ENCODE results near the gene PLPP6. TPM values are rescaled to one million over a fixed set of nuclear protein-coding genes. Genes with fewer than 3 reads are reported as not detected.

The PLPP6 gene
- polyA plus RNA-seq, 1 donor (not counting 4 experiments of a cell fraction or from before 2014, with no cell fraction given): 7.7 TPM

GRCh38 chr9:4640027-4640426, 22.1 kb upstream of the PLPP6 start:
- Histone ChIP-seq H3K4me2 (ENCODE audit: control insufficient read depth, extremely low read depth, insufficient read depth, low read depth, low read length) (no peak overlapping the region), H4K20me1 (ENCODE audit: control insufficient read depth, extremely low read depth, insufficient read depth, low read length) (no peaks in the 10 kb centered on the region), H3K9me1 (ENCODE audit: control insufficient read depth, extremely low read depth, insufficient read depth, low read length) (no peaks in the 10 kb centered on the region), H3K79me2 (ENCODE audit: control insufficient read depth, insufficient read depth, low read length) (no peaks in the 10 kb centered on the region), H3K4me1 (ENCODE audit: control insufficient read depth, extremely low read depth, insufficient read depth, low read length) (no peaks in the 10 kb centered on the region), H3K4me3 (ENCODE audit: control insufficient read depth in 2 of 3, extremely low read depth in 1 of 3, insufficient read depth in 2 of 3, low read depth in 1 of 3, low read length in 3 of 3) (no peak overlapping the region), H2AFZ (ENCODE audit: control insufficient read depth, low read length) (no peak overlapping the region), H3K9me3 (ENCODE audit: control insufficient read depth, low read depth, low read length) (no peaks in the 10 kb centered on the region), H3K27ac (ENCODE audit: control insufficient read depth, insufficient read depth, low read length) (no peak overlapping the region), H3K27me3 (ENCODE audit: control insufficient read depth, extremely low read depth, insufficient read depth, low read length) (no peaks in the 10 kb centered on the region), H3K9ac (ENCODE audit: control insufficient read depth, extremely low read depth, insufficient read depth, low read length) (no peak overlapping the region), H3K36me3 (ENCODE audit: control insufficient read depth in 2 of 2, extremely low read depth in 1 of 2, insufficient read depth in 2 of 2, low read length in 2 of 2) (no peaks in the 10 kb centered on the region)
- TF ChIP-seq CTCF (optimal IDR thresholded peaks at IDR 0.05 in 1 of 3, IDR thresholded peaks at IDR 0.05 in 1 of 3, conservative IDR thresholded peaks at IDR 0.05 in 1 of 3; ENCODE audit: extremely low read depth in 1 of 3, insufficient read depth in 2 of 3, low read length in 3 of 3) (peak; percentile 25 to 51 (median 42)), EZH2 (IDR thresholded peaks at IDR 0.05; ENCODE audit: low read length) (no peak)
- dilution Hi-C loops (cut with MboI; ENCODE audit: extremely low pct_ligation_motif_present, low sequenced_read_pairs): no loop called here
- FAIRE-seq: no peak
- no peak for DNase-seq (ENCODE audit: low read depth, low spot score)

GRCh38 chr9:4642351-4642750, 19.7 kb upstream of the PLPP6 start:
- no peaks in the 10 kb centered on the region for H3K9me3 ChIP-seq (ENCODE audit: control insufficient read depth, low read depth, low read length)
- H3K9me1 ChIP-seq (ENCODE audit: control insufficient read depth, extremely low read depth, insufficient read depth, low read length): no peaks in the 10 kb centered on the region
- H3K36me3 ChIP-seq (ENCODE audit: control insufficient read depth in 2 of 2, extremely low read depth in 1 of 2, insufficient read depth in 2 of 2, low read length in 2 of 2): no peaks in the 10 kb centered on the region
- FAIRE-seq (no peak), DNase-seq (ENCODE audit: low read depth, low spot score) (no peak)
- no peaks in the 10 kb centered on the region for H3K4me1 ChIP-seq (ENCODE audit: control insufficient read depth, extremely low read depth, insufficient read depth, low read length)
- H3K9ac ChIP-seq (ENCODE audit: control insufficient read depth, extremely low read depth, insufficient read depth, low read length): no peak overlapping the region
- dilution Hi-C loops (cut with MboI; ENCODE audit: extremely low pct_ligation_motif_present, low sequenced_read_pairs): no loop called here
- H3K27me3 ChIP-seq (ENCODE audit: control insufficient read depth, extremely low read depth, insufficient read depth, low read length): no peaks in the 10 kb centered on the region
- H3K79me2 ChIP-seq (ENCODE audit: control insufficient read depth, insufficient read depth, low read length): no peaks in the 10 kb centered on the region
- H2AFZ ChIP-seq (ENCODE audit: control insufficient read depth, low read length): no peak overlapping the region
- TF ChIP-seq CTCF (optimal IDR thresholded peaks at IDR 0.05 in 1 of 3, IDR thresholded peaks at IDR 0.05 in 1 of 3, conservative IDR thresholded peaks at IDR 0.05 in 1 of 3; ENCODE audit: extremely low read depth in 1 of 3, insufficient read depth in 2 of 3, low read length in 3 of 3) (no peak), EZH2 (IDR thresholded peaks at IDR 0.05; ENCODE audit: low read length) (no peak)
- no peaks in the 10 kb centered on the region for H4K20me1 ChIP-seq (ENCODE audit: control insufficient read depth, extremely low read depth, insufficient read depth, low read length)
- H3K27ac ChIP-seq (ENCODE audit: control insufficient read depth, insufficient read depth, low read length): no peak overlapping the region
- H3K4me2 ChIP-seq (ENCODE audit: control insufficient read depth, extremely low read depth, insufficient read depth, low read depth, low read length): no peak overlapping the region
- H3K4me3 ChIP-seq (ENCODE audit: control insufficient read depth in 2 of 3, extremely low read depth in 1 of 3, insufficient read depth in 2 of 3, low read depth in 1 of 3, low read length in 3 of 3): no peak overlapping the region

Data from keratinocyte (primary cell).